ENCODE measurements around the gene GUCY1A2. TPM values are rescaled to one million over a fixed set of nuclear protein-coding genes. Genes with fewer than 3 reads are reported as not detected.
"Not testable (repeated sequence)": the region's sequence is repeated elsewhere in the genome, so short reads cannot be mapped to it uniquely, and the experiment has no call there.

Gene GUCY1A2, protein sequence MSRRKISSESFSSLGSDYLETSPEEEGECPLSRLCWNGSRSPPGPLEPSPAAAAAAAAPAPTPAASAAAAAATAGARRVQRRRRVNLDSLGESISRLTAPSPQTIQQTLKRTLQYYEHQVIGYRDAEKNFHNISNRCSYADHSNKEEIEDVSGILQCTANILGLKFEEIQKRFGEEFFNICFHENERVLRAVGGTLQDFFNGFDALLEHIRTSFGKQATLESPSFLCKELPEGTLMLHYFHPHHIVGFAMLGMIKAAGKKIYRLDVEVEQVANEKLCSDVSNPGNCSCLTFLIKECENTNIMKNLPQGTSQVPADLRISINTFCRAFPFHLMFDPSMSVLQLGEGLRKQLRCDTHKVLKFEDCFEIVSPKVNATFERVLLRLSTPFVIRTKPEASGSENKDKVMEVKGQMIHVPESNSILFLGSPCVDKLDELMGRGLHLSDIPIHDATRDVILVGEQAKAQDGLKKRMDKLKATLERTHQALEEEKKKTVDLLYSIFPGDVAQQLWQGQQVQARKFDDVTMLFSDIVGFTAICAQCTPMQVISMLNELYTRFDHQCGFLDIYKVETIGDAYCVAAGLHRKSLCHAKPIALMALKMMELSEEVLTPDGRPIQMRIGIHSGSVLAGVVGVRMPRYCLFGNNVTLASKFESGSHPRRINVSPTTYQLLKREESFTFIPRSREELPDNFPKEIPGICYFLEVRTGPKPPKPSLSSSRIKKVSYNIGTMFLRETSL
- 1 to 10 TPM in 2 of 3 donors, under 1 TPM in 1; 0.61 to 4.0 (median 1.4) TPM for total RNA-seq
- long read RNA-seq, donor 1, partial matches to known transcripts: 0 of 1 reads
- long read RNA-seq, donor 1, other reads (novel, unspliced or antisense): 1 of 1 reads
- long read RNA-seq, donor 2: 0 reads

DNA sequence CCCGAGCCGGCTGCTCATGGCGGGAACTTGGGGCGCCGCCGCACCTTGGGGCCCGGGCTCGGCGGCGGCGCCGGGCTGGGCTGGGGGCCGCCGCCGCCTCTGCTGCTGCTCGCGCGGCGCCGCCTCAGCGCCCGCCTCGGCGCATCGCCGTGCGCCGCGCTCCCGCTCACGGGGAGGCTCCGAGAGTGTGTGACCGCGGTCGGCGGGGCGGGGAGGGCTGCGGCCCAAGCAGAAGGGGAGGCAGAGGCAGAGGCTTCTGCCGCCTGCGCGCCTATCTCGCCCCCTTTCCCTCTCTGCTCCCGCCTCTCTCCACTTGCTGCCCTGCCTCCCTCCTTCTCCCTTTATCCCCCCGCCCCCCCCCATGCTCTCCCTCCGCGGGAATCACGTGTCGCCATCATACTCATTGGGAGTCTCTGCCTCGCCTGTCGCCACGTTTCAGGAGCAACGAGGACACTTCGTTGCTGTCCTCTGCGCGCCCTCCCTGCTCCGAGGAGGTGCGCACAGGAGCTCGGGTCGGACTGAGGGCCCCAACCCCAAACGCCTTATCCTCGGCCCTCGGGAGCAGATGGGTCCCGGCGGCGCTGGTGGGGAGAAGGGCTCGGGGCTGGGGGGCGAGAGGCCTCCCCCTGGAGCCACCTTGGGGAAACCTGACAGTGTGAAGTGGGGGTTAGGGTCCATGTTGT is at the start of gene GUCY1A2:
GUCY1A2 (minus strand) TSS at position 258 of the 683 bp plus-strand sequence. CDS start 421 bp downstream, outside the sequence.
- Histone ChIP-seq H3K4me3 (no peak within 1 kb of the TSS), H3K4me1 (ENCODE audit: low read depth) (peaks cover 2% of the 10 kb centered on the region), H3K9me3 (no peaks in the 10 kb centered on the region), H3K36me3 (ENCODE audit: low read depth) (no peaks in the 10 kb centered on the region)
- ATAC-seq: peak; percentile 23
- intact Hi-C loops (cut with DNase I, micrococcal nuclease): no loop called here
- peak in 1 of 3 donors; percentile 22 for DNase-seq
- TF ChIP-seq, protein P1, sequence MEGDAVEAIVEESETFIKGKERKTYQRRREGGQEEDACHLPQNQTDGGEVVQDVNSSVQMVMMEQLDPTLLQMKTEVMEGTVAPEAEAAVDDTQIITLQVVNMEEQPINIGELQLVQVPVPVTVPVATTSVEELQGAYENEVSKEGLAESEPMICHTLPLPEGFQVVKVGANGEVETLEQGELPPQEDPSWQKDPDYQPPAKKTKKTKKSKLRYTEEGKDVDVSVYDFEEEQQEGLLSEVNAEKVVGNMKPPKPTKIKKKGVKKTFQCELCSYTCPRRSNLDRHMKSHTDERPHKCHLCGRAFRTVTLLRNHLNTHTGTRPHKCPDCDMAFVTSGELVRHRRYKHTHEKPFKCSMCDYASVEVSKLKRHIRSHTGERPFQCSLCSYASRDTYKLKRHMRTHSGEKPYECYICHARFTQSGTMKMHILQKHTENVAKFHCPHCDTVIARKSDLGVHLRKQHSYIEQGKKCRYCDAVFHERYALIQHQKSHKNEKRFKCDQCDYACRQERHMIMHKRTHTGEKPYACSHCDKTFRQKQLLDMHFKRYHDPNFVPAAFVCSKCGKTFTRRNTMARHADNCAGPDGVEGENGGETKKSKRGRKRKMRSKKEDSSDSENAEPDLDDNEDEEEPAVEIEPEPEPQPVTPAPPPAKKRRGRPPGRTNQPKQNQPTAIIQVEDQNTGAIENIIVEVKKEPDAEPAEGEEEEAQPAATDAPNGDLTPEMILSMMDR (IDR thresholded peaks at IDR 0.05): no peak

DNA sequence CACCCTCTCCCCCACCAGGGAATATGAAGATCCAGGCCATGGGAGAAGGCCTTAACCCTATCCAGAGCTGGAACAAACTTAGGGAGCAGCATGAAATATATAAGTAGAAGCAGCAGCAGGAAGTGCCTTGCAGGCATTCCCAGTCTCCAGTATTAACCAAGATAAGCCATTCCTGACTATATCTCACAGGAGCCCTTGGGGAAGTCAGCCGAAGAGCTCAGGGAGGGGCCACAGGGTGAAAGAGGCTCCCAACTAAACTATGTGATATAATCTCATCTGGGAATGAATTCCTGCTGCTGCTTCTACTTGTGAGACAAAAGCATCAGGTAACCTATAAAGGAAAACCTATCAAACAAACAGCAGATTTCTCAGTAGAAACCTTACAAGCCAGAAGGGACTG is 36.1 kb upstream of the GUCY1A2 start:
- Histone ChIP-seq H3K9me3 (peaks cover 29% of the 10 kb centered on the region), H3K4me3 (no peak overlapping the region), H3K36me3 (ENCODE audit: low read depth) (no peaks in the 10 kb centered on the region), H3K4me1 (ENCODE audit: low read depth) (no peaks in the 10 kb centered on the region)
- intact Hi-C loops (cut with DNase I, micrococcal nuclease): no loop called here
- ATAC-seq: no peak
- DNase-seq: no peak
- TF ChIP-seq, protein P1 (IDR thresholded peaks at IDR 0.05): no peak

DNA sequence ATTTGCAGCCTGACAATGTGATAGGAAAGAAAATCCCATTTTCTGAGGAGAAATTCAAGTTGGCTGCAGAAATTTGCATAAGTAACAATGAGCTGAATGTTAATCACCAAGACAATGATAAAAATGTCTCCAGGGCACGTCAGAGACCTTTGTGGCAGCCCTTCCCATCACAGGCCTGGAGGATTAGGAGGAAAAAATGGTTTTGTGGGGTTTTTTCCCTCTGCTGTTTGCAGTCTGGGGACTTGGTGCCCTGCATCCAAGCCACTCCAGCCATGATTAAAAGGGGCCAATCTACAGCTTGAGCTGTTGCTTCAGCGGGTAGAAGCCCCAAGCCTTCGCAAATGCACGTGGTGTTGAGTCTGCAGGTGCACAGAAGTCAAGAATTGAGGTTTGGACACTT is 33.1 kb upstream of the GUCY1A2 start:
- H3K4me1 ChIP-seq (ENCODE audit: low read depth); H3K4me3 ChIP-seq; intact Hi-C loops (cut with DNase I, micrococcal nuclease); ATAC-seq; H3K36me3 ChIP-seq (ENCODE audit: low read depth); DNase-seq: not testable (repeated sequence)
- H3K9me3 ChIP-seq: peaks cover 29% of the 10 kb centered on the region

DNA sequence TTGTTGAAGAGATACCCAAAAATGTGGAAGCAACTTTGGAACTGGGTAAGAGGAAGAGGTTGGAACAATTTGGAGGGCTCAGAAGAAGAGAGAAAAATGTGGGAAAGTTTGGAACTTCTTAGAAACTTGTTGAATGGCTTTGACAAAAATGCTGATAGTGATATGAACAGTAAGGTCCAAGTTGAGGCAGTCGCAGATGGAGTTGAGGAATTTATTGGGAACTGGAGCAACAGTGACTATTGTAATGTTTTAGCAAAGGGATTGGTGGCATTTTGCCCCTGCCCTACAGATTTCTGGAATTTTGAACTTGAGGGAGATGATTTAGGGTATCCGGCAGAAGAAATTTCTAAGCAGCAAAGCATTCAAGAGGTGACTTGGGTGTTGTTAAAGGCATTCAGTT is 32.6 kb upstream of the GUCY1A2 start:
- ATAC-seq; intact Hi-C loops (cut with DNase I, micrococcal nuclease); DNase-seq: not testable (repeated sequence)

DNA sequence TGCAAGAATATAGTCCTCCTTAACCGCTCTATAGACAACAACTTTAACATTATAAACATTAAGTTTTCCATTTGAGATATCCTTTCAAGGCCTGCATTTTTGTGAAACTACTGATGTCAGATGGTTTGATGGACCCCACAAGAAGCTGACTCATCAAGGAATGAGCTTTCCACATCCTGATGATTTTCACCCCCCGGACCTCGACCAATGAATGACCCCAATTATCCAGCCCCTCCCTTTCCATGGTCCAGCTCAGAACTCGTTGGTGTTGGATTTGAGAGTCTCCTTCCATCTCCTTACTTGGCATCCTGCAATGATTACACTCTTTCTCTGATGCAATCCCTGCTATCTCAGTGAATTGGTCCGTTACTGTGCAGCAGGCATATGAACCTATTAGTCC is 31.8 kb upstream of the GUCY1A2 start:
- TF ChIP-seq, protein P1 (IDR thresholded peaks at IDR 0.05): no peak
- DNase-seq (no peak), ATAC-seq (no peak)
- peaks cover 29% of the 10 kb centered on the region for H3K9me3 ChIP-seq
- H3K4me3 ChIP-seq: no peak overlapping the region
- intact Hi-C loops (cut with DNase I, micrococcal nuclease): no loop called here
- H3K4me1 ChIP-seq (ENCODE audit: low read depth): no peaks in the 10 kb centered on the region
- no peaks in the 10 kb centered on the region for H3K36me3 ChIP-seq (ENCODE audit: low read depth)

More for the DNA sequence above, 32.6 kb upstream of the GUCY1A2 start:
- not testable (repeated sequence) for H3K36me3 ChIP-seq (ENCODE audit: low read depth); H3K4me3 ChIP-seq; H3K4me1 ChIP-seq (ENCODE audit: low read depth)
- peaks cover 29% of the 10 kb centered on the region for H3K9me3 ChIP-seq

DNA sequence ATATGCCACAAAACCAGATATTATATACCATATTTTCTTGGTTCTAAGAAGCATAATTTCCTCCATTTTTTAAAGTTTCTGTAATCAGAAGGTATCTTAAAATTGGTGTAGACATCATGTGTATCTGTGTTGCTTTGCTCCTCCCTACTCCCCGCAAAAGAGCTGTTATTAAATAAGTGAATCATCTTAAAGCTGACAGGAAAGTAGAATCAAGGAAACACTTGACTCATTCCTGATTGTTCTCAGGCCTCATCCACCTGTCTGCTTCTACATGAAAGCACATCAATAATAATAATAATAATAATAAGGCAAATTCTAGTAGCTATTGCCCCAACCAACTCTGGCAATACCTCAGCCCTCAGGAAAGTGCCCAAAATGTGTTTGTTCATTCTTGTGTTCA is 26.2 kb upstream of the GUCY1A2 start:
- H3K9me3 ChIP-seq: no peaks in the 10 kb centered on the region
- TF ChIP-seq, protein P1 (IDR thresholded peaks at IDR 0.05): no peak
- H3K4me1 ChIP-seq (ENCODE audit: low read depth): no peaks in the 10 kb centered on the region
- DNase-seq: no peak
- intact Hi-C loops (cut with DNase I, micrococcal nuclease): no loop called here
- no peak for ATAC-seq
- no peaks in the 10 kb centered on the region for H3K36me3 ChIP-seq (ENCODE audit: low read depth)
- no peak overlapping the region for H3K4me3 ChIP-seq

All from mucosa of descending colon (tissue), 3 donors.